Stimulated activated CD8-positive, alpha-beta memory T cell treated with anti-CD3 and anti-CD28 coated beads, Interleukin-2, amount 100 ng/mL, for 1 hour (primary cell): Measurements from ENCODE around the gene TUBB6.
A peak's percentile ranks its signal among the peaks of the same experiment; 100 is the strongest.

Experiments used
- DNase-seq, 2 donors: peaks; one replicate each; pipeline ENCODE4 v3.0.0-alpha.2; 2020; ENCODE audit warnings: low read depth in 2 of 2

TUBB6 gene

DNA sequence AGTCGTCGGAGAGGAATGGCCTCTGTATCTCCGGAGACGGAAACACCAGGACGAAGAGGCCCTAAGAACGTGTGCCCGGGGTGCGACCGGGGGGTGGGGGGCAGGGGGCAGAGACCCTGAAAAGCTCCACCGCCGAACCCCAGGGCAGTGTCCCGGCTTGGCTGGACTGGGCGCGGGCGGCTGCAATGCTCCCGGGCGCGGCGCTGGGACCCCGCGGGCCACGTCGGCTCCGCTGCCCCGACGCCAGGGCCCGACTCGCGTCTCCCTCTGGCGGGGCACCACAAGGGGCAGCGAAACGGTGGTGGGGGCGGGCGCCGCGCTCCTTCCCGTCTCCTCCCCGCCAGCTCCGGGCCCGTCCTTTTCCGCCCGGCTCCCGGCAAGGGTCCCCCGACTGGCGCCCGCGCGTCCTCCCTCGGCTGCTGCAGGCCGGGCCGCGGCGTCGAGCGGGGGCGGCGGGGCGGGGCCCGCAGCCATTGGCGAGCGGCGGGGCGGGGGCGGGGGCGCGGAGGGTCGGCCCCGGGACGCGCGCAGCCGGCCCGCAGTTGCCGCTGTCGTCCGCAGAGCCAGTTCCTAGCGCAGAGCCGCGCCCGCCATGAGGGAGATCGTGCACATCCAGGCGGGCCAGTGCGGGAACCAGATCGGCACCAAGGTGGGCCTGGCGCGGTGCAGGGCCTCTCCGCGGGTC lies at the start of gene TUBB6:
Gene TUBB6 (plus strand): TSS at position 541 of the 685 bp plus-strand sequence. CDS start 52 bp downstream, at position 593.
- no peak for DNase-seq

DNA sequence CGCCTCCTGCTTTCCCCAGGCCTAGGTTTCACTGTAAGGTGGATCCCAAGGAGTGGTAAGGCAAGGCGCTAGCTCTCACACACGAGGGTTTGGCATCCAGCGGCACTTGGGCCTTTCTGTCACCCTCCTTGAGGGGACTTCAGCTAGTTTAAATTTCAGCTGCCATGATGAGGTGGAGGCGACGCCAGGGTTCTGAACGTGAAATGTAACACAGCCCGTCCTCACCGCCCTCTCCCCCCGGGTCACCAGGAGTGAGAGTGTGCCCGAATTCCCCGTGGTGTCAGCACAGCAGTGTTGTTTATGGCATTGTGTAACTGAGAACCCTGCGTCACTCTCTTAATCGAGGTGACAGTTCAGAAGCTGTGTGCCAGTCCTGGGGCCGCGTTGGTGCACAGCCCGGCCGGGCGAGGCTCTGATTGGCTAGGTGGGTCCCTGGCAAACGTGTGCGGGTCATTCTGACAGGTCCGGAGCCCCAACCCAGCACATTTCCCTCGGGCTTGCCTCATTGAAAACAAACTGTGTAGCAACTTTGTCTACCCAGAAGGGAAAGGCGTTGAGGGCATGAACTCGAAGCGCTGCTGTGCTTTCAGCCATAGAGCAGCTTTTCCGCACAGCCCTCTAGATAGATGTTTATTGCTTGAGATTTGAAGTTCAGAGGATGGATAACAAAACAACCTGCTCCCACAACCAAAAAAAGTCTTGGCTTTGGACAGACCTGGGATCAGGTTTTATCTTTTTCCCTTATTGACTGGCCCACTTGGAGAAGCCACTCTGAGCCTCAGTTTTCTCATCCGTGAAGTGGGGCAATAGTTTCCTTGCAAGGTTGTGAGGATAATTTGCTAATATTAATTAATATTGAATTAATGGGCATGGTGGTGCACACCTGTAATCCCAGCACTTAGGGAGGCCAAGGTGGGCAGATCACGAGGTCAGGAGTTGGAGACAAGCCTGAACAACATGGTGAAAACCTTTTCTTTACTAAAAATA lies 49.0 kb upstream of the TUBB6 start:
- no peak for DNase-seq

DNA sequence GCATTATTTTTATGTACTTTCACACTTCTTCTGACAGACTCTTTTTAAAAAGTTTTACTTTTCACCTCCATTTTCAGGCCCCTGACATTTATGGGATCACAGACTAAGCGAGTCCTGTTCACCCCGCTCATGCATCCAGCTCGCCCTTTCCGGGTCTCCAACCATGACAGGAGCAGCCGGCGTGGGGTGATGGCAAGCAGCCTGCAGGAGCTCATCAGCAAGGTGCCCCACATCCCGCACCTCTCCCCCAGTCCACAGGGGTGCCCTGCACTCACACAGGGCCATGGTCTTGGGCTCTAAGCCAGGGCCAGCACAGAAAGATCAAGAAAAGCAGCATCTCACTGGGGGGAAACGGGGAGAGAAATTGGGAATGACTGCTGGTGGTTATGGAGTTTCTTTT lies 45.3 kb upstream of the TUBB6 start:
- DNase-seq = no peak

DNA sequence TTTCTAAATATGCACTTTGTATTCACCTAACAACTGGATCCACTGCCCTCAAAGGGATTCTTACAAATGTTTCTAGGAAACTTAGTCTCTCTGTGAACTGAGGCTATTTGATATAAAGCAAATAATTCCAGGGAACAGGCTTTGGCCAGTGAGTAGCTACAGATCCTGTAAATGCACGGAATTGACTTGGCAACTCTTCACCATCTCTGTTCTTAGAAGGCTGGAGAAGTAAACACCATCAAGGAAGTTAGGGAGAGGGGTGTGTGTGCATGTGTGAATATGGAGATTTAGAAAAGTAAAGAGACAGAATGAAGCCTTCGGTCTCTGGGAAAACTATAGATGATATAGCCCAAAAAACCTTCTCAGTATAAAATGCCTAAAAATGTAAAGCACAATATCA lies 43.2 kb upstream of the TUBB6 start:
- DNase-seq = no peak

DNA sequence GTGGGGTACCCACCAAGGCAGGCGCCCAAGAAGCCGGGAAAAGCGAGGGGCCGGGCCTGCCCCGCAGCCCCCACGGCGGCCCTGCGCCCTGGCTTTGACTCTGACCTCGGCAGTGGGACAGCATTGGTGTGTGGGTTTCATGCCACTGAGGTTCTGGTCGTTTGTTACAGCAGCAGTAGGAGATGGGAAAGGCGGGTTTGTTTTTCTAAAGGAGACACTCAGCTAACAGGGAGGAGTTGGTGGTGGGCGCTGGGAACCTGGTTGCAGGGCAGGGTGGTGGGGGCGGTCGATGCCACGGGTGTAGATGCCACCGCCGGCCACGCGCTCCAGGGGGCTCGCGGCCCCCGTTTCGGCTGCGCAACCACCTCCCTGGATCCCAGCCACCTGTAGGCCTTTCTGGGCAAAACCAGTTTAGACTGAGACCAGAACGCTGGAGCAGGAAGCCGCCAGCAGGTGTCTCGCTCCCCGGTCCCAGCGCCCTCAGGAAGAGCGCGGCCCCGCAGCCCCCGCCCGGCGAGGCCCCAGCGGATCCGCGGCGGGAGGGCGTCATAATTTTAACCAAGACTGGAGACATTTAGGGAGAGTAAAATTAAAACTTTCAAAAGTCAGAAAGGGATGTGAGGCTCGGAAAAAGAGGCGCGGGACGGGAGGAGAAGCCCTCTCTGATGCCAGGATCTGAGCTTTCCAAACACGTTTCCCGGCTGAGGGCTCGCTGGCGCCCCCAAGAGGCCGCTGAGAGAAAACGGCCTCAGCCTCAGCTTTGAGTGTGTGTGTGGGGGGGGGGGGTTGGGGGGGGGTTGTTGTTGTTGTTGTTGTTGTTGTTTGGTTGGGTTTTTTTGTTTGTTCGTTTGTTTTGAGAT lies 36.4 kb upstream of the TUBB6 start:
- peak in 1 of 2 donors; percentile 10 for DNase-seq

DNA sequence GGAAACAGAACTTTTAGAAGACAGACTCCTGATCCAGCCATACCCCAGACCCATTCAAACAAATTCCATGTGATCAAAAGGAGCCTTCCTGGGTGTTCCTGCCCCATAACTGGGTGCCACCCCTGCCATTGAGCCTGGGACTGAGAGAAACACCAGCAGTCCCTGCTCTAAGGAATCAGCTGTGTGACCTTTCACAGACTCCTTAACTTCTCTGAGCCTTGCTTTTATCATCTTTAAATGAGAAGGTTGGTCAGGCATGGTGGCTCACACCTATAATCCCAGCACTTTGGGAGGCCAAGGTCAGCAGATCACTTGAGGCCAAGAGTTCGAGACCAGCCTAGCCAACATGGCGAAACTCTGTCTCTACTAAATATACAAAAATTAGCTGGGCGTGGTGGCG lies 33.2 kb upstream of the TUBB6 start:
- DNase-seq = no peak

DNA sequence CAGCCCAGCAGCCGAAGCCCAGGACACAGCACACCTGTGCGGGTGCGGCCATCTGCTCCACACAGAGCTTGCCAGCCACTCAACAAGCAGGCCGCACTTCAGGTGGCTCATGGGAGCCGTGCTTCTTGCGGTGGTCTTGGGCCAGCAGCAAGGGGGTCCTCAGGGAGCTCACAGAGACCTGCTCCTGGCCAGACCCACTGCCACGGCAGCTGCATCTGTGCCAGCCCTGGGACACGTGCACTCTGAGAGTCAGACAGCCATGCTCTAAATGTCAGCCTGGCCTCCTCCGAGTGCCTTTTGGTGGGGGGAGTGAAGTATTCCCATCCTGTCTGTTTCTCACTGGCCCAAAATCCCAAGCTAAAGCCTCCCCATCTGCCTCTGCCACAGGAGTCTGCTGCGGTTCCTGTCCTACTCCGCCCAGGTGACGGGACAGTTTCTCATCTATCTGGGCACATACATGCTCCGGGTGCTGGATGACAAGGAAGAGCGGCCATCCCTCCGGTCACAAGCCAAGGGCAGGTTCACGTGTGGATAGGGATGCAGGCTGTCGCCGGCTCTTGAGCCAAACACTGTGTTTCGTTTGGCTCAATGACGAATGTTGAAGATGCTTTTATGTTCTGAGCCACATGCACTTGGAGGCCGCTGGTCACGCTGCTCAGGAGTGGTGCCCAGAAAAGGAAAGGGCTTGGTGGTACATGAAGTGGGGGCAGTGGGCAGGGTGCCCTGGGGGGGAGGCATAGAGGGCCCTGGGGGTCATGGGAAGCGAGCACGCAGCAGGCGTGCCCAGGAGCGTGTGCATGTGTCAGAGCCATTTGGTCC lies 31.1 kb upstream of the TUBB6 start:
- no peak for DNase-seq

DNA sequence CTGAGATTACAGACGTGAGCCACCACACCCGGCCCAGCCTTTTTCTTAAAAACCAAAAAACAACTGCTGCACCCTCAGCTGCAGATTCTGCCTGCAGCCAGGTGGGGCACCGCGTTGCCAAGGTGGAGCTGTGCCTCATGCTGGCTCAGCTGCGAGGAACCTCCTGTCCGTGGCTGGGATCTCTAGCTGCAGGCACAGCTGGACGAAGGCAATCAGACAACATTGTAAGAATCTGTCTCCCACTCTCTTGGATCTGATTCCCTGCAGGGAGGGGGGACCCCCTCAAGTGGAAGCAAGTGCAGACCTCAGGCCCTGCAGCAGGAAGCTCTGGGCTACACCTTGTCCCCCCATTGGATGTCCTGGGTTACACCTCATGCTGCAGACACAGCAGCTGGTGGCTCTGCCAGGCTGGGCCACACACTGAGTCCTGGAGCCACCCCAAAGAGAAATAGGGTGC lies 29.8 kb upstream of the TUBB6 start:
- no peak for DNase-seq

DNA sequence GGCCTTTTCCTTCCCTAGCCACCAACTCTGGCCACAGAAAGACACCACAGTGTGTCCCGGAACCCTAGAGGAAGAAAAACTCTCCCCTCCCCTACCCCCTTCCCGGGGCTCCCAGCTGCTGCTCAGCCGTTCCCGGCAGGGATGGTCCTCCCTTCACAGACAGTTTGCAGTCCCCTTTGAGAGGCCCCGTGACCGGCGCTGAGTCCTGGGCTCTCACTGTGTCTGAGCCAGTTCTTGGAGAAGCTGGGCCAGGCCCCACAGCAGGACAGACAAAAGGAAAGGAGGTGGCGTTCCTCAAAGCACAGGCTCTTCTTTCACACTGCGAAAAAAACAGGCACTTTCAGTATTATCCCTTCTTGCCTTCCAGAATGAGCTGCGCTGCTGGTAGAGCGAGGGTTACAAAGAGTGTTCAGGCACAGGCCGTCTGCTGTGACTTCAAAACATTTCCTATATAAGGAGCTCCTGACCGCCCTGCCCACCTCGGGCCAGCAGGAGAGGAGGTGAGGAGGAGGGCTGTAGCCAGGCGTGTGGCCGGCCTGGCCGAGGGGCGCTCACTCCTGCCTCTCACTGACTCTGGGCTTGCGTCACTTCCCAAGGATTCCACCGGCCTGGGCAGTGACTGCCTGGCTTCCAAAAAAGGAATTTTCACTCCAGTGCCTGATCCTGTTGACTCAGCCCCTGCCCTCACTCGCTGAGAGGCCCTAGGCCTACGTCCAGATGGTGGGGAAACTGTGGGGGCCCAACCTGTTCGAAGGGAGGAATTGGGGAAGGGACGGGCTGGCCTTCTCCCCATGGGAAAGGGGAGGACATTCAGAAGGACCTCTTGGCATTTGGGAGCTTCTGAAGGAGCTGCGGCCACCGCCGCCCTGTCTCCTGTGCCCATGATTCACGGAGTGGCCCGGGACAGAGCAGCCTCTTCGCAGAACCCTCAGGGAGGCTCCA lies 29.0 kb upstream of the TUBB6 start:
- DNase-seq = no peak

DNA sequence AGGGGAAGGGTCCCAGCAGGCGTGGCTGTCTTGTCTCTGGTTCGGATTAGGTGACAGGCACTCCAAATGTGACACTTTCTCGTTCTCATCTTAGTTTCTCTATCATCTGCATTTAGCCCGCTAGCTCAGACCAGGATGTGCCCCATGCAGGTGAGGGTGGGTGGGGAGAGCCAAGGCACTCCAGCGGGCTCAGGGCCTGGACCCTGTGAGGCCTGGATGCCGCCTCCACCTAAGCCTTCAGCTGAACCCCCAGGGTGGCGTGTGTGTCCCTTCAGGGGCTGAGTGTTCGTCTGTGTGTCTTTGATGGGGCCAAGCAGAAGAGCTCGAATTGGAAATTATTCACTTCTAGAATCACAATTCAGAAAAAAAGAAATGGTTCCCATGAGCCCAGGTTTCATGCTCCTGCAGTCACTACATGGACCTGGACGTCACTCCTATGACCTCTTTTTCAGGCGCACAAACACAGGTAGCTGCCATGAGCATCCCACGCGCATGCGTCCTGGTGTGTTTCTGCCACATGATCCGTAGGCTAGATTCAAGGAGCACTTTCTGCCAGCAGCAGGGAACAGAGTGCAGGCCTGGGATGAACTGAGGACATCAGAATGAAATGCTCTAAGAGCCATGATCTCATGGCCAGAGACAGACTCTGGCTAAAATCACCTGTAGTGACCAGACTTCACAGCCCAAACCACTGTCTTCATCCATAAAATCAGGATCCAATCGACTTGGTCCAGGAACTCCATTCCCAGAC lies 28.1 kb upstream of the TUBB6 start:
- no peak for DNase-seq

DNA sequence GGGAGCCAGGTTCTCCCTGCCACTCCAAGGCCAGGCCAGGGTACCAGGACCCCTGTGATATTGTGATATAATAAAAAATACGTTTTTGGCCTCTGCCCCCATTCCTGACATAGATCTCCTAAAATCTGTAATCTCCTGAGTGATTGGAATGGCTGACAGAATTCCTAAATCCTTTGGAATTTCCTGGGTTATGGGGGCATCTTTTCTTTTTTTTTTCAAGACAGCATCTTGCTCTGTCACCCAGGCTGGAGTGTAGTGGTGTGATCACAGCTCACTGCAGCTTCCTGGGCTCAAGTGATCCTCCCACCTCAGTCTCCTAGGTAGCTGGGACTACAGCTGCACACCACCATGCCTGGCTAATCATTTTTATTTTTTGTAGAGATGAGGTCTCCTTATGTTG lies 26.2 kb upstream of the TUBB6 start:
- no peak for DNase-seq

DNA sequence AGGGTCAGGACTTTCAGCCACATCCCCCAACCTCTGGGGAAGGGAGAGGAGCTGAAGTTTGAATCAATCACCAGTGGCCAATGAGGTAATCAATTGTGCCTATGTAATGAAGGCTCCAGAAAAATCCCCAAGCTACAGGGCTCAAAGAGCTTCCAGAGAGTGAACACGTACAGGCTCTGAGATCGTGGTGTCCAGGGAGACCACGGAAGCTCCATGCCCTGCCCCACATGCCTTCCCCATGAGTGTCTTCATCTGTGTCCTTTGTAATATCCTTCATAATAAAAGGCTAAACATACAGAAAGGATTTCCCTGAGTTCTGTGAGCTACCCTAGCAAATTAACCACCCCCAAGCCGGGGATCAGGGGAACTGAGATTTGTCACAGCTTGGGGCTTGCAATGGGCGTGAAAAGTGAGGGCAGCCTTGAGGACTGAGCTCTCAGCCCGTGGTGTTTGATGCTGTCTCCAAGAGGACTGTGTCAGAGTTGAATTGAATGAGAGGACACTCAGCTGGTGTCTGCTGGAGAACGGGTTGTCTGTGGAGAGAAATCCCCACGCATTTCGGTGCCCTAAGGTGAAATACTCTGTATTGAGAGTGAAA lies 25.5 kb upstream of the TUBB6 start:
- no peak for DNase-seq

DNA sequence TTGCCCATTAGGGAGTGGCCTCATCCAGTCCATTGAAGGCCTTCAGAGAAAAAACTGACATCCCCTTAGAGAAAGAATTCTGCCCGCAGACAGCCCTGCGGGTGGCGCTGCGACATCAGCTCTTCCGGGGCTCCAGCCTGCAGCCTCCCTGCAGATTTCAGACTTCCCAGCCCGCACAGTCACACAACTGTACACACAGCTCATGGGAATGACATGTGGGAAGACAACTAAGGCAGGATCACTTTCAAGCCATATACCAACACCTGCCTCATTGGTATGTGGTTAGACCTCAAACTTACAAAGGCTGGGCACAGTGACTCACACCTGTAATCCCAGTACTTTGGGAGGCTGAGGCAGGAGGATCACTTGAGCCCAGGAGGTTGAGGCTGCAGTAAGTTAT lies 24.8 kb upstream of the TUBB6 start:
- DNase-seq = no peak

DNA sequence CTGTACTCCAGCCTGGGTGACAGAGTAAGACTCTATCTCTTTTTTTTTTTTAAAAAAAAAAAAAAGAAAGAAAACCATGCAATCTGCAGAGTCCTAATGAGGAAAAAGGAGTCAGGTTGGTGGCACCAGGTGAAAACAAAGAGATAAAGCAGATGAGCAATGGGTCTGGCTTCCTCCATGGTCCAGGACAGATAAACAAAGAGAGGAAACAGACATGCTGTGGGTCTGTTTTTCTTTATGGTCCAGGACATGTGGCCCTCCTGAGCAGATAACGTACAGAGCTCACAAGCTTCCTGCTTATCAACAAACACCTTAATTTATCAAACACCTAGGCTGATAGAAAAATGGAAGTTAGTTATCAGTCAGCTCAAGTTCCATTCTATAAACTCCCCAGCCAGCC lies 24.4 kb upstream of the TUBB6 start:
- DNase-seq = no peak

DNA sequence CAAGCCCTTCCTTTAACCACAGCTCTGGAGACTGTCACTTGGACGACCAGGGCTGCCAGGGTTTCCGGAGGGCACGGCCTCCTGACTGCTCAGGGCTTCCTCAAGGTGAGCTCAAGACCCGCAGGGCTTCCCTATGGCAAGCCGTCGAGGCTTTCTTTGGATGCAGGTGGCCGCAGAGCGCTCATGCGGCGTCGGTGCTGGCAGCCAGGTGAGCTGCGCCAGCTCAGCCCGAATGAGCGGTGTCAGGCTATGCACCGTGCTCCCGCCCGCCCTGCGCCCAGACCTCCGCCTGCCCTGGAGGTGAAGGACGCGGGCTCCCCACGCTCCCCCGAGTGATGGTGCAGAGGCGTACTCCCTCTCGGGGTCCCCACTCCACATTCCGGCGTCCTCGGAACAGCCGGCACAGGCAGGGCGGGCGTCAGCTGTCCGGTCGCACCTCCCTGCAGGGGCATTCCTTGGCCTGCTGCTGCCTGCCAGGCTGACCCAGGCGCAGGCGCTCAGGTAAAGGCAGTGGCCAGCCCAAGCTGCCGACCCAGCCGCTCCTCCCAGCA lies 20.8 kb upstream of the TUBB6 start:
- DNase-seq = no peak

DNA sequence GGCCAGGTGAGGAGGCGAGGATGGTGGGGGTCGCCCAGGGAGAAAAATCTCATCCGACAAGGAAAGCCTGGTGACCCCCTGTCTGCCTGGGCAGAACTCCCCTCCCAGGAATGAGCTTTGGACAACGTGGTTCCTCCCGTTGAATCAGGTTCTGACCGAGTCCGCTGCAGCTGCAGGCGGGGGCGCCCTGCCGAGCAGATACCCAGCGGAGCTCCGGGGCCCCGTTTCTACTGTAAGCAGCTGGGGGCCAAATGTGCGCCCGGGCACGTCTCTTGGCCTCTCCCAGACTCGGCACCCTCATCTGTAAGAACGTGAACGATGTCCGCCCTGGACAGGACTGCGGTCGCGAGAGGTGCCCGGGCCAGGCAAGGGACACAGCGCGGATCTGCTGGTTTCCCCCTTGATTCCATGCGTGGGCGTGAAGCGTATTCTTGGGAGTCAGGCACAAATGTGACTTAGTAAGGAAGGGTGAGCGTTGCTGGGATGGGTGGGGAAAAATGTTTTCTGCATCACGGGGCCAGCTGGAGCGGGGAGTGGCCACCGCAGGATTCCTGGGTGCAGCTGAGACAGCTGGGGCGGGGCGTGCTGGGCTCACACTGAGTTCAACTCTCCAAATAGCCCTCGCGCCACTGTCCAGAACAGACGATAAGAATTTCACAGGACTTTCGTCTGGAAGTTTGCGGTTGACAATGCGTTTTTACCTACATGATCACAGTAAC lies 20.2 kb upstream of the TUBB6 start:
- no peak for DNase-seq

DNA sequence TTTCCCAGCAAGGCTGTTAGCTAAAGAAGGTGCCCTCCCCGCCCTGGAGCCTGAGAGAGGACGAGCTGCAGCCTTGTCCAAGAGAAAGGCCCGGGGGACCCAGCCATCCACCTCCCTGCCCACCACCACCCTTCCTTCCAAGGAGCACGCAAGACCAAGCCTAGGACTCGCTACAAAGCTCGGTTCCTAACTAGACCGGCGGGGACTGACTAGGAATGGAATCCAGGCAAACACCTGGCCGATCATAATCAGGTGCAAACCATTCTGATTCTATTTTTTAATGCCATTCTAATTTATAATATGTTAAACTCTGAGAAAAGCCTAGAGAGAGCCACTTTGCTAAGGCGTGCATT lies 19.7 kb upstream of the TUBB6 start:
- no peak for DNase-seq

DNA sequence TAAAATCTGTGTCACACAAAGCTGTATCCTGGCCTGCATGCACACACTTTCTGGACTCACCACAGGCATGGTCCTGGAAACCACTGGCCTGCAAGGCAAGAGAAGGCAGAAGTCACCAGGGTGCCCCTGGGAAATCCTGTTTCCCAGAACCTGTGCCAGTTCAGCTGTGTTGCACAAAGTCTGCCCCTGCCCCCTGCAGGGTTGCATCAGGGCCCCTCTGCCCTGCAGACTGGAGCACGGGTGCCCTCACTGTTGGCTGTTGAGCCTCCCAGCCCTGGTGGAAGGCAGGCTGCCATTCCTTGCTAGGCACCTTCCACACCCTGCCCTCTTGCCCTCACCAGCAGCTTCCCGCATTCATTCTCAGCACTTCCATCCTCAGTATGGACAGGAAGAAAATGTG lies 18.0 kb upstream of the TUBB6 start:
- DNase-seq = no peak
